Heart right ventricle (tissue), 16 donors: ENCODE results near the gene TRMT13. TPM values are rescaled to one million over a fixed set of nuclear protein-coding genes. Genes with fewer than 3 reads are reported as not detected.

Source experiments
- ATAC-seq, 8 donors: fragments of 200-7000 bp; cut with Tn5 transposase; one replicate each; pipeline ENCODE4 v1.9.1; 2020; ENCODE audit warnings: mild to moderate bottlenecking in 8 of 8, moderate library complexity in 8 of 8, moderate number of reproducible peaks in 1 of 8
- DNase-seq, 2 donors: peaks; one replicate each; pipeline ENCODE4 v3.0.0-alpha.2; 2020
- H3K27ac ChIP-seq, 10 donors: fragments of 200-600 bp; sonication (generic) in 2 of 10; one replicate each; pipeline versions ENCODE4 v1.5.0 to v1.8.0; 2020 to 2022; ENCODE audit warnings: mild to moderate bottlenecking in 3 of 10
- H3K27me3 ChIP-seq, 7 donors: fragments of 200-600 bp; one replicate each; pipeline ENCODE4 v1.8.0; 2021 to 2022; ENCODE audit warnings: mild to moderate bottlenecking in 2 of 7
- H3K36me3 ChIP-seq, 9 donors: fragments of 200-600 bp; sonication (generic) in 1 of 9; one replicate each; pipeline versions ENCODE4 v1.5.0 to v1.8.0; 2020 to 2022; ENCODE audit warnings: mild to moderate bottlenecking in 2 of 9
- H3K4me1 ChIP-seq, 9 donors: fragments of 200-600 bp; sonication (generic) in 1 of 9; one replicate each; pipeline versions ENCODE4 v1.5.0 to v1.8.0; 2020 to 2022; ENCODE audit warnings: mild to moderate bottlenecking in 4 of 9
- H3K4me3 ChIP-seq, 10 donors: fragments of 200-600 bp; sonication (generic) in 2 of 10; one replicate each; pipeline versions ENCODE4 v1.5.0 to v1.8.0; 2020 to 2022; ENCODE audit warnings: mild to moderate bottlenecking in 7 of 10, moderate library complexity in 2 of 10
- H3K9me3 ChIP-seq, 11 donors: fragments of 200-600 bp in 10 of 11; sonication (generic) in 2 of 11; one replicate each; pipeline versions ENCODE4 v1.5.0 to v1.8.0; 2013 to 2022; ENCODE audit warnings: mild to moderate bottlenecking in 2 of 11, control low read depth in 1 of 11, moderate library complexity in 1 of 11
- CTCF ChIP-seq, 9 donors: fragments of 200-600 bp; sonication (generic) in 2 of 9; IDR thresholded peaks; one replicate each; pipeline versions ENCODE4 v1.5.0 to v1.8.0; 2021 to 2022; ENCODE audit warnings: antibody characterized with exemption in 9 of 9, mild to moderate bottlenecking in 5 of 9, moderate library complexity in 1 of 9
- WGBS, 2 donors: extraction: QIAGEN DNeasy Blood & Tissue Kit; methylation state at CpG; one replicate each; pipeline ENCODE4 v1.1.7; 2013; ENCODE audit warnings: inconsistent platforms in 1 of 2; 5-methylcytosine and 5-hydroxymethylcytosine counted together
- intact Hi-C, 10 donors: fragments of 100-400 bp; cut with DNase I; formaldehyde crosslinking; loops; one replicate each; pipeline versions ENCODE4 v1.11.1 to v1.14.2; 2022
- polyA plus RNA-seq, 2 donors: library from polyadenylated mRNA; stranded (reverse); fragments of 200-250 nt; gene quantifications; one replicate each; pipeline ENCODE4 v1.2.3, GENCODE V29; 2013
- total RNA-seq, 10 donors: library from RNA; stranded (reverse); fragmentation: NEBNext Ultra II Directional in 3 of 10; extraction: Animal tissue kit (Norgen Biotek cat#: 25700) in 3 of 10; gene quantifications; one replicate each; pipeline versions ENCODE4 v1.2.1 to v1.2.4, GENCODE V29; 2021 to 2023
- donor health status: Arrhythmogenic right ventricular cardiomyopathy.
- donor health status: ischemic (EF 13 %, LVEDD 7.1; RV severe dilation, severe dysfunction).
- donor health status: healthy with polysubstance abuse.
- donor health status: DM: no; HTN: yes; CAD: no.
- donor health status: DM: no; HTN: no; CAD: no.
- donor health status: ischemic (EF 25% LVEDD 6.9; RV normal size, moderate dysfunction).
- donor health status: ischemic (EF 25% LVEDD 5.7; RV mildly dilated, moderate dysfunction).
- donor health status: healthy.
- donor health status: DM: yes; HTN: yes; CAD: no.
- donor health status: Ischemic cardiomyopathy.
- donor health status: ischemic (EF 35%, LVEDD 5.7; RV mildly dilated, moderate dysfunction).
- donor health status: nonischemic (EF 11% LVEDD 7.7; RV severe dilation, severe dysfunction).
- donor health status: DM: yes; HTN: yes; CAD: no.
- donor health status: PGD.
- donor health status: ischemic (EF 29% LVEDD 5.4; RV normal size, mild dysfunction).
- donor health status: nonischemic (EF 23%, LVEDD 6.1; RV moderate dilation, normal function).

The TRMT13 gene
- total and polyA plus RNA-seq, 12 donors = 4.1 to 12.7 (median 5.5) TPM

GRCh38 chr1:100164702-100165101 lies 31.7 kb downstream of the TRMT13 start:
- H3K36me3 ChIP-seq = peaks cover 0 to 28% (median 0%) of the 10 kb centered on the region in 9 donors
- H3K4me3 ChIP-seq = no peak overlapping the region
- no peak for DNase-seq
- H3K27me3 ChIP-seq = no peaks in the 10 kb centered on the region
- ATAC-seq = peak in 1 of 8 donors; percentile 18
- 90 to 91% methylated on average over 5 of the region's 5 CpGs for WGBS, 2 donors
- H3K27ac ChIP-seq = peak overlapping the region in 1 of 10 donors; percentile 3
- TF ChIP-seq CTCF (IDR thresholded peaks at IDR 0.05) = no peak
- H3K9me3 ChIP-seq = no peaks in the 10 kb centered on the region
- intact Hi-C loops = no loop called here
- H3K4me1 ChIP-seq = peaks cover 0 to 16% (median 4%) of the 10 kb centered on the region in 9 donors

GRCh38 chr1:100168051-100168450 lies 35.1 kb downstream of the TRMT13 start:
- 97 to 99% methylated on average over 2 of the region's 2 CpGs for WGBS, 2 donors
- Histone ChIP-seq H3K36me3 (peaks cover 0 to 20% (median 0%) of the 10 kb centered on the region in 9 donors), H3K9me3 (no peaks in the 10 kb centered on the region), H3K27ac (no peak overlapping the region), H3K4me1 (peaks cover 0 to 16% (median 3%) of the 10 kb centered on the region in 9 donors), H3K27me3 (no peaks in the 10 kb centered on the region), H3K4me3 (no peak overlapping the region)
- TF ChIP-seq CTCF (IDR thresholded peaks at IDR 0.05) = no peak
- DNase-seq (no peak), ATAC-seq (no peak)
- intact Hi-C loops = no loop called here

GRCh38 chr1:100177295-100178041 lies 44.5 kb downstream of the TRMT13 start:
- ATAC-seq (peak in 5 of 8 donors; percentile 19 to 57 (median 43)), DNase-seq (no peak)
- peaks cover 0 to 6% (median 0%) of the 10 kb centered on the region in 9 donors for H3K36me3 ChIP-seq
- no peak for TF ChIP-seq CTCF (IDR thresholded peaks at IDR 0.05)
- H3K27ac ChIP-seq = peak overlapping the region; percentile 16 to 82 (median 73)
- H3K4me3 ChIP-seq = peak overlapping the region in 9 of 10 donors; percentile 18 to 56 (median 51)
- H3K4me1 ChIP-seq = peaks cover 0 to 3% (median 0%) of the 10 kb centered on the region in 9 donors
- H3K27me3 ChIP-seq = no peaks in the 10 kb centered on the region
- WGBS, 2 donors = 49 to 65% methylated on average over 4 of the region's 4 CpGs
- no peaks in the 10 kb centered on the region for H3K9me3 ChIP-seq
- intact Hi-C loops = loop anchor here in 1 of 10 donors (10.0 kb wide), 1 partner anchor 97 kb away; no protein-coding TSS in a partner anchor

- Histone ChIP-seq H3K27me3 (no peaks in the 10 kb centered on the region), H3K4me3 (peak within 1 kb of the TSS in 9 of 10 donors; percentile 18 to 56 (median 51)), H3K27ac (peak within 1 kb of the TSS; percentile 16 to 82 (median 73)), H3K36me3 (no peaks in the 10 kb centered on the region), H3K4me1 (peaks cover 0 to 3% (median 0%) of the 10 kb centered on the region in 9 donors), H3K9me3 (no peaks in the 10 kb centered on the region)
- 26 to 36% methylated on average over 5 of the region's 5 CpGs for WGBS, 2 donors
- ATAC-seq = peak; percentile 46 to 88 (median 80)
- no peak for TF ChIP-seq CTCF (IDR thresholded peaks at IDR 0.05)
- DNase-seq = no peak
- intact Hi-C loops = loop anchor here in 1 of 10 donors (10.0 kb wide), 1 partner anchor 97 kb away; no protein-coding TSS in a partner anchor
Observed at GRCh38 chr1:100178091-100178490, 45.1 kb downstream of the TRMT13 start, which contains the start of gene LRRC39. LRRC39 (minus strand) TSS chr1:100178256; CDS start chr1:100168516, 9,740 bp downstream.
